ENCODE data around the gene SMPD3. TPM values are rescaled to one million over a fixed set of nuclear protein-coding genes. Genes with fewer than 3 reads are reported as not detected.

The SMPD3 gene
- total and polyA plus RNA-seq, 2 of the 4 experiments (the other 2 are of a cell fraction) = not detected

DNA sequence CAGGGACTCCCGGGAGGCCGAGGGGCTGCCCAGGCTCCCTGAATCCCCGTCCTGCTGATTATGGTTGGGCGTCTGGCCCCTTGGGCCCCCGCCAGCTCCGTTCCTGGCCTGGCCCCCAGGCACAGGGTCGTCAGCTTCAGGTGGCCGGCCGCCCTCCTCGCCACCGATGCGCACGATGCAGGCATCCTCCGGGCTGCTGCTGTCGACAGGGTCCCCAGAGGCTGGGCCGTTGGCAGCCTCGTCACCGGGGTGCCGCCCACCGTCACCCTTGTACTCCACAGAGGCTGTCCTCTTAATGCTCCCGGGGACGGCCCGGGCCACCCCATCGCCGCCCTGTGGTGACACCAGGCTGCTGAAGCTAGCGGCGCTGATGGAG lies 77.0 kb downstream of the SMPD3 start:
- Histone ChIP-seq H3K27ac (ENCODE audit: insufficient read depth, low read length) (no peak overlapping the region), H2BK120ac (ENCODE audit: low read depth, low read length) (no peak overlapping the region), H2AK5ac (ENCODE audit: low read depth, low read length) (no peak overlapping the region), H2BK15ac (ENCODE audit: low read depth, low read length) (no peak overlapping the region), H2BK20ac (ENCODE audit: low read depth, low read length) (no peak overlapping the region), H4K91ac (ENCODE audit: insufficient read depth, low read depth, low read length) (no peak overlapping the region), H3K27me3 (ENCODE audit: control insufficient read depth, insufficient read depth, low read length) (peaks cover 38% of the 10 kb centered on the region), H3K56ac (ENCODE audit: extremely low read depth, insufficient read depth, low read length) (no peak overlapping the region), H3K79me1 (ENCODE audit: low read depth in 1 of 2, low read length in 2 of 2) (no peaks in the 10 kb centered on the region), H3K23ac (ENCODE audit: low read depth, low read length) (no peak overlapping the region), H3K9ac (ENCODE audit: low read depth, low read length) (no peak overlapping the region), H3K4ac (ENCODE audit: low read depth, low read length) (no peak overlapping the region), H4K20me1 (ENCODE audit: insufficient read depth, low read length) (no peaks in the 10 kb centered on the region), H2BK5ac (ENCODE audit: low read depth, low read length, poor library complexity, severe bottlenecking) (no peak overlapping the region), H3K36me3 (ENCODE audit: control insufficient read depth, insufficient read depth, low read length) (no peaks in the 10 kb centered on the region), H2AK9ac (replicated peaks; ENCODE audit: low read depth, low read length, poor library complexity) (no peak overlapping the region), H3K4me2 (ENCODE audit: low read depth, low read length) (no peak overlapping the region), H3K9me1 (ENCODE audit: insufficient read depth, low read length) (no peaks in the 10 kb centered on the region), H3K4me1 (ENCODE audit: control insufficient read depth, insufficient read depth, low read length) (no peaks in the 10 kb centered on the region), H2AFZ (replicated peaks; ENCODE audit: low read length, poor library complexity) (no peak overlapping the region), H4K5ac (ENCODE audit: low read depth, low read length) (no peak overlapping the region), H4K8ac (ENCODE audit: low read depth in 2 of 2, low read length in 2 of 2) (no peak overlapping the region), H3K14ac (replicated peaks; ENCODE audit: low read depth, low read length) (no peak overlapping the region), H3K18ac (ENCODE audit: low read depth, low read length) (no peak overlapping the region), H3K9me3 (ENCODE audit: control insufficient read depth, insufficient read depth, low read length) (no peaks in the 10 kb centered on the region), H3K4me3 (ENCODE audit: insufficient read depth, low read depth, low read length) (no peak overlapping the region)
- dilution Hi-C loops (cut with HindIII; ENCODE audit: low sequenced_read_pairs, unreplicated experiment) (no loop called here), intact Hi-C loops (cut with micrococcal nuclease) (no loop called here), in situ Hi-C loops (cut with MboI; ENCODE audit: low sequenced_read_pairs) (no loop called here)
- TF ChIP-seq NFE2L2 (IDR thresholded peaks at IDR 0.05; ENCODE audit: low read depth, low read length) = no peak
- DNase-seq (no peak), ATAC-seq (ENCODE audit: low read depth) (no peak)
- ChIA-PET CTCF (no interaction called here), POLR2A (ENCODE audit: unreplicated experiment) (no interaction called here)
- no TSS peak for BruUV-seq (replicated peaks)
- WGBS, 2 experiments (ENCODE audit: extremely low coverage in 2 of 2, insufficient read length in 1 of 2) = 85% methylated on average over 9 of the region's 27 CpGs; no CpG with 5 or more reads in 1 of the 2 experiments

All from IMR-90 (cell line).